ENCODE measurements around the gene P2RX1. TPM values are rescaled to one million over a fixed set of nuclear protein-coding genes. Genes with fewer than 3 reads are reported as not detected.

The P2RX1 gene
- total RNA-seq, 1 donor, result 1.3 TPM

- H3K4me3 ChIP-seq (ENCODE audit: low read depth, low read length), result no peak overlapping the region
- no peak for TF ChIP-seq CTCF (IDR thresholded peaks at IDR 0.05; ENCODE audit: insufficient read depth, low read depth, low read length)
- peak; percentile 49 for DNase-seq (ENCODE audit: low read depth)
Observed at GRCh38 chr17:3924512-3925350, 8.5 kb upstream of the P2RX1 start.

- H3K4me3 ChIP-seq (ENCODE audit: low read depth, low read length), result no peak overlapping the region
- no peak for TF ChIP-seq CTCF (IDR thresholded peaks at IDR 0.05; ENCODE audit: insufficient read depth, low read depth, low read length)
- no peak for DNase-seq (ENCODE audit: low read depth)
Observed at GRCh38 chr17:3923466-3924190, 7.4 kb upstream of the P2RX1 start.

- H3K4me3 ChIP-seq (ENCODE audit: low read depth, low read length), result no peak overlapping the region
- TF ChIP-seq CTCF (IDR thresholded peaks at IDR 0.05; ENCODE audit: insufficient read depth, low read depth, low read length), result no peak
- no peak for DNase-seq (ENCODE audit: low read depth)
Observed at GRCh38 chr17:3922765-3923164, 6.5 kb upstream of the P2RX1 start.

- DNase-seq (ENCODE audit: low read depth), result no peak
- H3K4me3 ChIP-seq (ENCODE audit: low read depth, low read length), result no peak overlapping the region
- TF ChIP-seq CTCF (IDR thresholded peaks at IDR 0.05; ENCODE audit: insufficient read depth, low read depth, low read length), result no peak
Observed at GRCh38 chr17:3921502-3922319, 5.4 kb upstream of the P2RX1 start.

- no peak for DNase-seq (ENCODE audit: low read depth)
- TF ChIP-seq CTCF (IDR thresholded peaks at IDR 0.05; ENCODE audit: insufficient read depth, low read depth, low read length), result no peak
- no peak overlapping the region for H3K4me3 ChIP-seq (ENCODE audit: low read depth, low read length)
Observed at GRCh38 chr17:3921006-3921405, 4.7 kb upstream of the P2RX1 start.

- no peak overlapping the region for H3K4me3 ChIP-seq (ENCODE audit: low read depth, low read length)
- TF ChIP-seq CTCF (IDR thresholded peaks at IDR 0.05; ENCODE audit: insufficient read depth, low read depth, low read length), result no peak
- no peak for DNase-seq (ENCODE audit: low read depth)
Observed at GRCh38 chr17:3919123-3919624, 2.9 kb upstream of the P2RX1 start.
